Cardiac atrium fibroblast (primary cell): ENCODE results near the gene NAPSA. TPM values are rescaled to one million over a fixed set of nuclear protein-coding genes. Genes with fewer than 3 reads are reported as not detected.

Experiments used
- total RNA-seq: library from RNA; depleted of rRNA; stranded (reverse); fragments of >200 nt; gene quantifications from 2 replicates; pipeline ENCODE4 v1.2.3, GENCODE V29; 2015

NAPSA gene
- 0.16 TPM in 1 of 2 replicates, not detected in the other for total RNA-seq

GRCh38 chr19:50365434-50366306, at the start of gene NAPSA:
Gene NAPSA (minus strand): TSS chr19:50365639. CDS start chr19:50365621, 18 bp downstream.

GRCh38 chr19:50383852-50384684, 18.6 kb upstream of the NAPSA start, which contains the start of gene POLD1:
Gene POLD1 (plus strand): TSS chr19:50384347. CDS start chr19:50398852, 14,505 bp downstream.

DNA sequence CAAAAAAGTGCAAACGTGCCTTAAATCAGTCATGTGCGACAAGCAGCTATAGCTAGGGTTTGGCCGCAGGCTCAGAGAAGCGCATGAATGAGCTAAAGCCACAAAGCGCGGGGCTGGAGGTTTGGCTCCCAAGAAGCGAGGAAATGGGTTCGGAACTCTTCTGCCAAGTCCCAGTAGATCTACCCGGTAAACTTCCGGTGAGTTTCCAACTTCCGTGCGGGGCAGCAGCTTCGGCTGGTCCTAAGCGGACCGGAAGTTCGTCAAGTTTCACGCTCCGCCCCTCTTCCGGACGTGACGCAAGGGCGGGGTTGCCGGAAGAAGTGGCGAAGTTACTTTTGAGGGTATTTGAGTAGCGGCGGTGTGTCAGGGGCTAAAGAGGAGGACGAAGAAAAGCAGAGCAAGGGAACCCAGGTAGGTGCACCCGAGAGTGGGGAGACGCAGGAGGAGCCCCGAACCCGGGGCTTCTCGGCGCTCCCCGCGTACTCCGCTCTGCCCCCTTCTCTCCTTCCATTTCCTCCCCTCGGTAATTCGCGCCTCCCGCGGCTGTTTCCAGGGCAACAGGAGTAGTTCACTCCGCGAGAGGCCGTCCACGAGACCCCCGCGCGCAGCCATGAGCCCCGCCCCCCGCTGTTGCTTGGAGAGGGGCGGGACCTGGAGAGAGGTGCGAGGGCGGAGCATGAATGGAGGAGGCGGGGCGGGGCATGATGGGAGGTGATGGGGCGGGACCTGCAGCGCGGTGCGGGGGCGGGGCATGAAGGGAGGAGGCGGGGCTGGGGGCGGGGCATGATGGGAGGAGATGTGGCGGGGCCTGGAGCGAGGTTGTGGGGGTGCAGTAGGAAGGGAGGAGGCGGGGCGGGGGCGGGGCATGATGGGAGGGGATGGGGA, 11.0 kb upstream of the NAPSA start, which contains the start of gene NR1H2:
Gene NR1H2 (plus strand): TSS at position 292 of the 885 bp plus-strand sequence. CDS start 1,149 bp downstream, outside the sequence.

GRCh38 chr19:50329146-50329925, 36.1 kb downstream of the NAPSA start, which contains the start of gene KCNC3:
Gene KCNC3 (minus strand): TSS chr19:50329377. CDS start chr19:50329082, 295 bp downstream.

Other genes starting within 250 kb of the NAPSA start
- gene IZUMO2, start 202.4 kb downstream of the NAPSA start, total RNA-seq = not detected in 2 replicates
- 0.49 TPM in 1 of 2 replicates, not detected in the other for gene MYH14, start 162.0 kb downstream of the NAPSA start, total RNA-seq
- 0.16 and 0.90 TPM in 2 replicates for gene KCNC3, start 36.3 kb downstream of the NAPSA start, total RNA-seq
- 88.1 and 95.9 TPM in 2 replicates for gene NR1H2, start 10.8 kb upstream of the NAPSA start, total RNA-seq
- gene POLD1, start 18.7 kb upstream of the NAPSA start, total RNA-seq = 15.9 and 18.2 TPM in 2 replicates
- gene SPIB, start 53.3 kb upstream of the NAPSA start, total RNA-seq = not detected in 2 replicates
- gene MYBPC2, start 67.3 kb upstream of the NAPSA start, total RNA-seq = not detected in 2 replicates
- 110 and 144 TPM in 2 replicates for gene EMC10, start 110.9 kb upstream of the NAPSA start, total RNA-seq
- gene GARIN5A, start 111.2 kb upstream of the NAPSA start, total RNA-seq = not detected in 2 replicates
- gene JOSD2, start 145.6 kb upstream of the NAPSA start, total RNA-seq = 46.0 and 67.9 TPM in 2 replicates
- not detected in 2 replicates for gene ASPDH, start 148.3 kb upstream of the NAPSA start, total RNA-seq
- under 0.01 and 0.18 TPM in 2 replicates for gene LRRC4B, start 202.8 kb upstream of the NAPSA start, total RNA-seq